Gastroesophageal sphincter (tissue), 3 donors: Measurements from ENCODE around the gene EEF1AKMT3.

Experiments
- CTCF ChIP-seq, 4 experiments: fragments of 200-600 bp in 2 of 4; fragments of 450-650 bp in 2 of 4; sonication (generic) in 1 of 4; IDR thresholded peaks; one replicate each; pipeline ENCODE4 v1.5.1; 2017 to 2019; ENCODE audit warnings: antibody characterized with exemption in 4 of 4, mild to moderate bottlenecking in 2 of 4, moderate library complexity in 2 of 4
- EP300 ChIP-seq: sonication (generic); formaldehyde crosslinking; IDR thresholded peaks from one replicate; pipeline ENCODE4 v1.6.1; 2017; ENCODE audit warnings: antibody characterized with exemption, mild to moderate bottlenecking
- POLR2A ChIP-seq, 2 donors: fragments of 450-650 bp; IDR thresholded peaks; one replicate each; pipeline ENCODE4 v1.6.1; 2017; ENCODE audit warnings: antibody characterized with exemption in 2 of 2, mild to moderate bottlenecking in 2 of 2, moderate library complexity in 1 of 2
- POLR2AphosphoS5 ChIP-seq: sonication (generic); formaldehyde crosslinking; IDR thresholded peaks from one replicate; pipeline ENCODE4 v1.6.1; 2017; ENCODE audit warnings: antibody characterized with exemption

- TF ChIP-seq CTCF (IDR thresholded peaks at IDR 0.05) (no peak), POLR2A (IDR thresholded peaks at IDR 0.05) (no peak), POLR2AphosphoS5 (no peak), EP300 (no peak)
These were observed 44.5 kb upstream of the EEF1AKMT3 start for GRCh38 chr12:57727758-57728395.
